Measurements from ENCODE around the gene IQCM.

DNA sequence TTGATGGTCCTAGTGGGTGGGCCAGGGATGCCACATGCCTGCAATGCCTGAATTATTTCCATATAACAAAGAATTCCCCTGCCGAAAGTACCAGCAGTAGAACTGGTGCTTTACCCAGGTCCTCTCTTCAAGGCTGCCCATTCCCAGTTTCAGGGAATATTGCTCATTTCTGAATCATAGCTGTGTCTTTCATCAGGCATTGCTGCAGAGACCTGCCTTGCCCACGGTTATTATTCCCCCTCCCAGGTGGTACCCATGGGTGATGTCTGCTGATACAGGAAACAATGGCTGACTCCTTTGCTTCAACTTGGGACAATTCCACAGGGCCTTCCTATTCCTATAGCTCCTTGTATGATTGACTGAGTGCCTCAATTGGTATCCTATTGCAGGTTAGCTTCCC lies 9.7 kb upstream of the IQCM start:
- no peak for TF ChIP-seq ELF1 (IDR thresholded peaks at IDR 0.05)
- no peak for TF ChIP-seq CTCF (IDR thresholded peaks at IDR 0.05)
- no peak for TF ChIP-seq IRF3 (IDR thresholded peaks at IDR 0.05; ENCODE audit: low read depth, low read length)
- no peak for TF ChIP-seq FOXM1 (IDR thresholded peaks at IDR 0.05; ENCODE audit: low read depth)
- TF ChIP-seq EZH2phosphoT487 (IDR thresholded peaks at IDR 0.05; ENCODE audit: borderline replicate concordance, low read depth) = no peak
- no peak for TF ChIP-seq JUND (IDR thresholded peaks at IDR 0.05)
- no peak for TF ChIP-seq CHD2 (IDR thresholded peaks at IDR 0.05; ENCODE audit: low read length, partially characterized antibody)
- TF ChIP-seq TAF1 (IDR thresholded peaks at IDR 0.05; ENCODE audit: borderline replicate concordance, low read depth, low read length) = no peak
- no peak for TF ChIP-seq EP300 (IDR thresholded peaks at IDR 0.05; ENCODE audit: borderline replicate concordance in 1 of 2, low read depth in 1 of 2, low read length in 1 of 2)
- TF ChIP-seq TCF12 (IDR thresholded peaks at IDR 0.05) = no peak
- TF ChIP-seq, protein P1, sequence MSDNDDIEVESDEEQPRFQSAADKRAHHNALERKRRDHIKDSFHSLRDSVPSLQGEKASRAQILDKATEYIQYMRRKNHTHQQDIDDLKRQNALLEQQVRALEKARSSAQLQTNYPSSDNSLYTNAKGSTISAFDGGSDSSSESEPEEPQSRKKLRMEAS (IDR thresholded peaks at IDR 0.05; ENCODE audit: low read depth) = no peak

All from SK-N-SH (cell line).